H1 (cell line): Measurements from ENCODE around the gene HDAC2. TPM values are rescaled to one million over a fixed set of nuclear protein-coding genes. Genes with fewer than 3 reads are reported as not detected.

ENCODE experiments used
- CTCF ChIA-PET: fragments of 300-600 bp; sonication (Branson Sonifier 250); formaldehyde crosslinking; loops from one replicate; lab custom pipeline; 2021; ENCODE audit not compliant: partially characterized antibody; lab: Charles Lee
- POLR2A ChIA-PET: fragments of 300-600 bp; sonication (Branson Sonifier 250); formaldehyde crosslinking; loops from one replicate; lab custom pipeline; 2021; ENCODE audit warnings: inconsistent platforms; ENCODE audit not compliant: partially characterized antibody; lab: Charles Lee
- DNase-seq, 2 experiments: peaks; one replicate each; pipeline versions ENCODE4 v3.0.0 to v3.0.0-alpha.2; 2010 to 2022; ENCODE audit warnings: low spot score in 2 of 2, low read depth in 1 of 2, mixed read lengths in 1 of 2
- FAIRE-seq: peaks from 2 replicates; lab custom pipeline; 2011; peaks lifted over from hg19 to GRCh38; lab: Jason Lieb, UNC
- H2AFZ ChIP-seq: 2 replicates; pipeline ENCODE4 v1.8.1; 2012; ENCODE audit warnings: low read length, inconsistent platforms
- H2AK5ac ChIP-seq: 2 replicates; pipeline ENCODE4 v1.6.1; 2013; ENCODE audit warnings: low read depth, low read length
- H2BK120ac ChIP-seq: replicated peaks from 2 replicates; pipeline ENCODE3; 2013; ENCODE audit warnings: low read depth, low read length, inconsistent platforms
- H2BK12ac ChIP-seq: 2 replicates; pipeline ENCODE4 v1.6.1; 2013; ENCODE audit warnings: low read depth, low read length
- H2BK15ac ChIP-seq: 2 replicates; pipeline ENCODE4 v1.6.1; 2013; ENCODE audit warnings: low read length
- H2BK20ac ChIP-seq: 2 replicates; pipeline ENCODE4 v1.6.1; 2013; ENCODE audit warnings: low read length
- H2BK5ac ChIP-seq: 2 replicates; pipeline ENCODE4 v1.6.1; 2013; ENCODE audit warnings: low read depth, low read length
- H3K14ac ChIP-seq: 2 replicates; pipeline ENCODE4 v1.6.1; 2013; ENCODE audit warnings: inconsistent platforms; ENCODE audit not compliant: insufficient read length
- H3K18ac ChIP-seq: 2 replicates; pipeline ENCODE4 v1.6.1; 2013; ENCODE audit warnings: low read length; ENCODE audit errors: extremely low read depth
- H3K23ac ChIP-seq: 2 replicates; pipeline ENCODE4 v1.6.1; 2013; ENCODE audit warnings: inconsistent platforms; ENCODE audit not compliant: insufficient read length
- H3K23me2 ChIP-seq: 2 replicates; pipeline ENCODE4 v1.6.1; 2013; ENCODE audit warnings: low read depth, low read length
- H3K27ac ChIP-seq: 2 replicates; pipeline ENCODE4 v1.6.1; 2011; ENCODE audit warnings: low read depth, low read length, inconsistent platforms
- H3K27me3 ChIP-seq, 4 experiments: replicated peaks in 1 of 4; 1 replicate in 1 of 4; 2 replicates in 3 of 4; pipeline versions ENCODE4 v1.6.1 to v1.8.1; 2011 to 2013; ENCODE audit warnings: low read length in 3 of 4, mild to moderate bottlenecking in 3 of 4, inconsistent platforms in 2 of 4, mixed read lengths in 2 of 4, moderate library complexity in 1 of 4; ENCODE audit not compliant: control insufficient read depth in 3 of 4, insufficient read depth in 3 of 4; ENCODE audit errors: extremely low read depth in 1 of 4
- H3K36me3 ChIP-seq, 4 experiments: 2 replicates each; pipeline versions ENCODE4 v1.6.1 to v1.8.1; 2011 to 2013; ENCODE audit warnings: mild to moderate bottlenecking in 4 of 4, low read length in 3 of 4, moderate library complexity in 2 of 4, control low read depth in 1 of 4, inconsistent platforms in 1 of 4; ENCODE audit not compliant: insufficient read depth in 4 of 4, control insufficient read depth in 2 of 4
- H3K4ac ChIP-seq: replicated peaks from 2 replicates; pipeline ENCODE3; 2013; ENCODE audit warnings: low read length, low read depth, mixed read lengths, inconsistent platforms; ENCODE audit not compliant: insufficient read length
- H3K4me1 ChIP-seq, 4 experiments: replicated peaks in 1 of 4; 1 replicate in 1 of 4; 2 replicates in 3 of 4; pipeline versions ENCODE4 v1.6.1 to v1.8.1; 2011 to 2013; ENCODE audit warnings: low read length in 3 of 4, inconsistent platforms in 2 of 4, mixed read lengths in 1 of 4; ENCODE audit not compliant: insufficient read depth in 4 of 4, control insufficient read depth in 3 of 4
- H3K4me2 ChIP-seq, 2 experiments: 2 replicates each; pipeline versions ENCODE4 v1.6.1 to v1.8.1; 2011 to 2013; ENCODE audit warnings: low read depth in 2 of 2, low read length in 2 of 2, control low read depth in 1 of 2, inconsistent platforms in 1 of 2, mild to moderate bottlenecking in 1 of 2; ENCODE audit not compliant: insufficient read depth in 1 of 2
- H3K4me3 ChIP-seq, 4 experiments: fragments of 200-600, 300-600 bp in 1 of 4; sonication (generic), shearing (Covaris generic), sonication (Bioruptor Twin) in 1 of 4; 2 replicates each; pipeline versions ENCODE4 v1.5.1 to v1.8.1; 2011 to 2016; ENCODE audit warnings: low read length in 4 of 4, low read depth in 3 of 4, control low read depth in 2 of 4, inconsistent platforms in 2 of 4, mild to moderate bottlenecking in 2 of 4, mixed read lengths in 1 of 4, moderate library complexity in 1 of 4; ENCODE audit not compliant: insufficient read depth in 2 of 4; ENCODE audit errors: extremely low read depth in 1 of 4
- H3K56ac ChIP-seq: replicated peaks from 2 replicates; pipeline ENCODE3; 2013; ENCODE audit warnings: low read depth, mild to moderate bottlenecking, mixed read lengths, low read length, inconsistent platforms; ENCODE audit not compliant: insufficient read length
- H3K79me1 ChIP-seq: 2 replicates; pipeline ENCODE4 v1.6.1; 2013; ENCODE audit warnings: low read depth, low read length, control low read depth
- H3K79me2 ChIP-seq, 2 experiments: 2 replicates each; pipeline versions ENCODE4 v1.6.1 to v1.8.1; 2012 to 2013; ENCODE audit warnings: low read length in 2 of 2, mild to moderate bottlenecking in 2 of 2, inconsistent platforms in 1 of 2; ENCODE audit not compliant: insufficient read depth in 2 of 2, control insufficient read depth in 1 of 2
- H3K9ac ChIP-seq, 4 experiments: replicated peaks in 1 of 4; 1 replicate in 1 of 4; 2 replicates in 3 of 4; pipeline versions ENCODE4 v1.6.1 to v1.8.1; 2011 to 2013; ENCODE audit warnings: low read depth in 3 of 4, low read length in 3 of 4, control low read depth in 2 of 4, mild to moderate bottlenecking in 2 of 4, moderate library complexity in 2 of 4, inconsistent platforms in 1 of 4; ENCODE audit errors: extremely low read depth in 1 of 4
- H3K9me3 ChIP-seq, 2 experiments: 2 replicates each; pipeline versions ENCODE4 v1.6.1 to v1.8.1; 2012 to 2013; ENCODE audit warnings: mild to moderate bottlenecking in 2 of 2, moderate library complexity in 2 of 2, control low read depth in 1 of 2, inconsistent platforms in 1 of 2, low read depth in 1 of 2, low read length in 1 of 2, mixed read lengths in 1 of 2; ENCODE audit not compliant: insufficient read depth in 2 of 2
- H4K20me1 ChIP-seq, 2 experiments: replicated peaks in 1 of 2; 2 replicates each; pipeline versions ENCODE3 to v1.8.1; 2011 to 2013; ENCODE audit warnings: inconsistent platforms in 2 of 2, low read length in 2 of 2, mild to moderate bottlenecking in 1 of 2; ENCODE audit not compliant: insufficient read depth in 2 of 2, control insufficient read depth in 1 of 2
- H4K5ac ChIP-seq: 2 replicates; pipeline ENCODE4 v1.6.1; 2013; ENCODE audit warnings: low read length, low read depth, mixed read lengths, inconsistent platforms; ENCODE audit not compliant: insufficient read length
- H4K8ac ChIP-seq: 2 replicates; pipeline ENCODE4 v1.8.0; 2013; ENCODE audit warnings: mild to moderate bottlenecking, moderate library complexity, low read length, inconsistent platforms; ENCODE audit not compliant: insufficient read depth; ENCODE audit errors: extremely low read depth
- H4K91ac ChIP-seq: replicated peaks from 2 replicates; pipeline ENCODE3; 2013; ENCODE audit warnings: low read length, mixed read lengths, inconsistent platforms; ENCODE audit not compliant: insufficient read length
- E2F6 ChIP-seq: IDR thresholded peaks from 2 replicates; pipeline ENCODE4 v1.6.1; 2012; ENCODE audit warnings: inconsistent platforms
- POLR2A ChIP-seq, 2 experiments: IDR thresholded peaks; 1 replicate in 1 of 2; 2 replicates in 1 of 2; pipeline ENCODE4 v1.6.1; 2011; ENCODE audit warnings: low read depth in 2 of 2, low read length in 2 of 2, mild to moderate bottlenecking in 2 of 2; ENCODE audit errors: control extremely low read depth in 1 of 2
- SAP30 ChIP-seq: fragments of 300-600 bp; sonication (generic); IDR thresholded peaks from 2 replicates; pipeline ENCODE4 v1.7.1; 2012; ENCODE audit warnings: low read length, moderate library complexity, mild to moderate bottlenecking, inconsistent platforms; ENCODE audit not compliant: insufficient read depth, insufficient replicate concordance
- SIRT6 ChIP-seq: IDR thresholded peaks from one replicate; pipeline ENCODE4 v1.7.1; 2012; ENCODE audit warnings: low read length, inconsistent platforms
- TAF1 ChIP-seq: IDR thresholded peaks from 2 replicates; pipeline ENCODE4 v1.6.1; 2011; ENCODE audit warnings: mild to moderate bottlenecking, low read depth, low read length
- TAF7 ChIP-seq: optimal IDR thresholded peaks from 2 replicates; pipeline ENCODE3; 2011; ENCODE audit warnings: low read depth, mild to moderate bottlenecking, inconsistent platforms, low read length, moderate library complexity, borderline replicate concordance
- WGBS, 2 experiments: shearing (Covaris generic) in 1 of 2; methylation state at CpG; one replicate each; pipeline versions ENCODE4 v1.1.6 to v1.1.7; 2013 to 2015; ENCODE audit warnings: low lambda C conversion rate in 2 of 2, mixed read lengths in 2 of 2, inconsistent platforms in 1 of 2, low coverage in 1 of 2, missing lambda C conversion rate in 1 of 2; ENCODE audit not compliant: insufficient replicate concordance in 2 of 2, insufficient coverage in 1 of 2, insufficient read length in 1 of 2; ENCODE audit errors: extremely low coverage in 1 of 2, missing lambda C conversion rate in 1 of 2; 5-methylcytosine and 5-hydroxymethylcytosine counted together
- polyA plus RNA-seq, 7 experiments: library from polyadenylated mRNA; depleted of rRNA in 3 of 7; stranded (reverse) in 5 of 7; unstranded in 2 of 7; fragments of >200 nt in 5 of 7; fragments of 200-250 nt in 2 of 7; gene quantifications; 1 replicate in 5 of 7; 2 replicates in 1 of 7; 4 replicates in 1 of 7; pipeline versions ENCODE4 v1.2.1 to v1.2.3, GENCODE V29; 2011 to 2013; ENCODE audit warnings: missing spikeins in 2 of 7, mixed read lengths in 2 of 7
- total RNA-seq: library from RNA; stranded (reverse); fragmentation: NEBNext Ultra II Directional; extraction: Animal tissue kit (Norgen Biotek cat#: 25700); gene quantifications from 2 replicates; pipeline ENCODE4 v1.2.1, GENCODE V29; 2021

The HDAC2 gene
- total and polyA plus RNA-seq, 2 of the 8 experiments (the other 6 are each of a cell fraction or from before 2014, with no cell fraction given): 323 to 374 TPM

GRCh38 chr6:113886512-113886911 is 84.4 kb downstream of the HDAC2 start:
- Histone ChIP-seq H2BK12ac (no peak overlapping the region), H4K5ac (no peak overlapping the region), H3K9me3 (no peaks in the 10 kb centered on the region), H3K56ac (no peak overlapping the region), H3K79me2 (no peaks in the 10 kb centered on the region), H3K14ac (no peak overlapping the region), H2BK15ac (no peak overlapping the region), H3K23me2 (no peaks in the 10 kb centered on the region), H3K4me3 (no peak overlapping the region), H3K4me2 (no peak overlapping the region), H3K36me3 (no peaks in the 10 kb centered on the region), H2BK120ac (no peak overlapping the region), H3K23ac (no peak overlapping the region), H3K9ac (no peak overlapping the region), H4K20me1 (no peaks in the 10 kb centered on the region), H3K27ac (no peak overlapping the region), H3K27me3 (no peaks in the 10 kb centered on the region), H2BK5ac (no peak overlapping the region), H3K79me1 (no peaks in the 10 kb centered on the region), H3K18ac (no peak overlapping the region), H3K4me1 (no peaks in the 10 kb centered on the region), H4K8ac (no peak overlapping the region), H2BK20ac (no peak overlapping the region), H2AK5ac (no peak overlapping the region), H3K4ac (no peak overlapping the region), H4K91ac (no peak overlapping the region), H2AFZ (no peak overlapping the region)
- DNase-seq (no peak), FAIRE-seq (no peak)
- WGBS, 2 experiments: 93% methylated on average over 1 of the region's 1 CpG; no CpG with 5 or more reads in 1 of the 2 experiments
- CTCF ChIA-PET: interaction anchor here (0.7 kb wide), 3 partner anchors 42 to 1324 kb away, joined by 3 to 4 read pairs (median 3); no protein-coding TSS in a partner anchor
- POLR2A ChIA-PET: no interaction called here
- no peak for TF ChIP-seq SIRT6
- TF ChIP-seq TAF1: no peak
- TF ChIP-seq POLR2A (IDR thresholded peaks at IDR 0.05; ENCODE audit: control extremely low read depth in 1 of 2, low read depth in 2 of 2, low read length in 2 of 2): no peak
- TF ChIP-seq E2F6: no peak
- no peak for TF ChIP-seq TAF7
- no peak for TF ChIP-seq SAP30
